Calu3 (cell line): Measurements from ENCODE around the gene RUBCN. TPM values are rescaled to one million over a fixed set of nuclear protein-coding genes. Genes with fewer than 3 reads are reported as not detected.
"Not testable (repeated sequence)": the region's sequence is repeated elsewhere in the genome, so short reads cannot be mapped to it uniquely, and the experiment has no call there.

Experiments used
- BruUV-seq: library from RNA; stranded (reverse); fragments of 400-500 nt; replicated peaks from 2 replicates; lab custom pipeline; 2021; lab: Mats Ljungman, UMichigan
- CTCF ChIA-PET: fragments of 300-600 bp; sonication (Branson Sonifier 250); formaldehyde crosslinking; loops from one replicate; lab custom pipeline; 2022; ENCODE audit warnings: antibody characterized with exemption; lab: Charles Lee
- DNase-seq: peaks from one replicate; pipeline ENCODE4 v3.0.0; 2022
- H3K27ac Mint-ChIP-seq: one replicate; pipeline ENCODE4 v1.8.0; 2022; ENCODE audit warnings: mixed read lengths; ENCODE audit not compliant: unreplicated experiment
- H3K27me3 Mint-ChIP-seq: one replicate; pipeline ENCODE4 v1.8.0; 2022; ENCODE audit warnings: mixed read lengths; ENCODE audit not compliant: unreplicated experiment
- H3K36me3 Mint-ChIP-seq: one replicate; pipeline ENCODE4 v1.8.0; 2022; ENCODE audit warnings: mild to moderate bottlenecking, moderate library complexity, mixed read lengths; ENCODE audit not compliant: insufficient read depth, unreplicated experiment
- H3K4me1 Mint-ChIP-seq: one replicate; pipeline ENCODE4 v1.8.0; 2022; ENCODE audit warnings: mild to moderate bottlenecking, low read depth, mixed read lengths; ENCODE audit not compliant: unreplicated experiment
- H3K4me3 Mint-ChIP-seq: one replicate; pipeline ENCODE4 v1.8.0; 2022; ENCODE audit warnings: mild to moderate bottlenecking, low read depth, moderate library complexity, mixed read lengths; ENCODE audit not compliant: unreplicated experiment
- H3K9me3 Mint-ChIP-seq: one replicate; pipeline ENCODE4 v1.8.0; 2022; ENCODE audit warnings: low read depth, mixed read lengths; ENCODE audit not compliant: unreplicated experiment
- intact Hi-C: fragments of 100-400 bp; cut with micrococcal nuclease; formaldehyde crosslinking; loops from one replicate; pipeline ENCODE4 v1.10.0; 2022; ENCODE audit not compliant: unreplicated experiment
- total RNA-seq: library from RNA; stranded (reverse); gene quantifications from 2 replicates; pipeline ENCODE4 v1.2.3, GENCODE V29; 2022
- TF ChIP-seq, protein P1 (sequence below): fragments of 200-600 bp; IDR thresholded peaks from one replicate; pipeline ENCODE4 v1.8.0; 2022; ENCODE audit warnings: antibody characterized with exemption; ENCODE audit not compliant: unreplicated experiment

Gene RUBCN
- total RNA-seq, 1 experiment from 2014 or later, result 22.9 TPM

DNA sequence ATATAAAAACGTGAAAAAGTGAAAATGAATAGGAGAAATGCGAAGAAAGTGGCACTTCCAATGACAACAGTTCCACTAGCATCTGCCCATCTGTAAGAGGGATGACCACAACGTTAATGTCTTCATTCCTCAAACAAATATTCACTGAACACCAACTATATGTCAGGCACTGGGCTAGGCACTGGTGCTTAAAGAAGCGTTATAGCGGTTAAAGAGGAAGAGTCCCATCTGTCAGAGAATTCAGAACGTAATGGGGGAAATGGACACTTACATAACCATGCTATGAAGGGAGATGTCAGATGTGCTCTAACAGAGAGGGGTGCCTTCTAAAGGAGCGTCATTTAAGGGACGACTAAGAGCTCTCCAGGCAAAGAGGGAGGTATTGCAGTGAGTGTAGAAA is 8.2 kb downstream of the RUBCN start:
- H3K9me3 Mint-ChIP-seq, result no peaks in the 10 kb centered on the region
- TF ChIP-seq, protein P1, sequence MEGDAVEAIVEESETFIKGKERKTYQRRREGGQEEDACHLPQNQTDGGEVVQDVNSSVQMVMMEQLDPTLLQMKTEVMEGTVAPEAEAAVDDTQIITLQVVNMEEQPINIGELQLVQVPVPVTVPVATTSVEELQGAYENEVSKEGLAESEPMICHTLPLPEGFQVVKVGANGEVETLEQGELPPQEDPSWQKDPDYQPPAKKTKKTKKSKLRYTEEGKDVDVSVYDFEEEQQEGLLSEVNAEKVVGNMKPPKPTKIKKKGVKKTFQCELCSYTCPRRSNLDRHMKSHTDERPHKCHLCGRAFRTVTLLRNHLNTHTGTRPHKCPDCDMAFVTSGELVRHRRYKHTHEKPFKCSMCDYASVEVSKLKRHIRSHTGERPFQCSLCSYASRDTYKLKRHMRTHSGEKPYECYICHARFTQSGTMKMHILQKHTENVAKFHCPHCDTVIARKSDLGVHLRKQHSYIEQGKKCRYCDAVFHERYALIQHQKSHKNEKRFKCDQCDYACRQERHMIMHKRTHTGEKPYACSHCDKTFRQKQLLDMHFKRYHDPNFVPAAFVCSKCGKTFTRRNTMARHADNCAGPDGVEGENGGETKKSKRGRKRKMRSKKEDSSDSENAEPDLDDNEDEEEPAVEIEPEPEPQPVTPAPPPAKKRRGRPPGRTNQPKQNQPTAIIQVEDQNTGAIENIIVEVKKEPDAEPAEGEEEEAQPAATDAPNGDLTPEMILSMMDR, result no peak
- no peak overlapping the region for H3K27ac Mint-ChIP-seq
- intact Hi-C loops, result no loop called here
- H3K4me3 Mint-ChIP-seq, result no peak overlapping the region
- H3K36me3 Mint-ChIP-seq, result peaks cover 6% of the 10 kb centered on the region
- BruUV-seq, result no TSS peak
- DNase-seq, result no peak
- H3K4me1 Mint-ChIP-seq, result no peaks in the 10 kb centered on the region
- CTCF ChIA-PET, result interaction anchor here (0.5 kb wide), 1 partner anchor 1111 kb away, joined by 5 read pairs; no protein-coding TSS in a partner anchor
- H3K27me3 Mint-ChIP-seq, result no peaks in the 10 kb centered on the region

DNA sequence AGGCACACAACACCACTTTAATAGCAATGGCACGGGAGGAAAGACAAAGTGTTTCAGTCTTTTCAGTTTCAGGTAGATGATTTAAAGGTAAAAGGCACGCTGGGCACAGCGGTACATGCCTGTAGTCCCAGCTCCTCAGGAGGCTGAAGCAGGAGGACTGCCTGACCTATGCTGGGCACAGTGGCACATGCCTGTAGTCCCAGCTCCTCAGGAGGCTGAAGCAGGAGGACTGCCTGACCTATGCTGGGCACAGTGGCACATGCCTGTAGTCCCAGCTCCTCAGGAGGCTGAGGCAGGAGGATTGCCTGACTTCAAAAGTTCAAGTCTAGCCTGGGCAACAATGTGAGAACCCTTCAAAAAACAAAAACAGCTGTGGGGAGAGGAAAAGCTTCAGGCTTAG is 8.8 kb downstream of the RUBCN start:
- H3K9me3 Mint-ChIP-seq, H3K36me3 Mint-ChIP-seq, H3K27ac Mint-ChIP-seq, H3K4me1 Mint-ChIP-seq, H3K4me3 Mint-ChIP-seq, CTCF ChIA-PET, intact Hi-C loops, BruUV-seq, DNase-seq, H3K27me3 Mint-ChIP-seq: not testable (repeated sequence)

DNA sequence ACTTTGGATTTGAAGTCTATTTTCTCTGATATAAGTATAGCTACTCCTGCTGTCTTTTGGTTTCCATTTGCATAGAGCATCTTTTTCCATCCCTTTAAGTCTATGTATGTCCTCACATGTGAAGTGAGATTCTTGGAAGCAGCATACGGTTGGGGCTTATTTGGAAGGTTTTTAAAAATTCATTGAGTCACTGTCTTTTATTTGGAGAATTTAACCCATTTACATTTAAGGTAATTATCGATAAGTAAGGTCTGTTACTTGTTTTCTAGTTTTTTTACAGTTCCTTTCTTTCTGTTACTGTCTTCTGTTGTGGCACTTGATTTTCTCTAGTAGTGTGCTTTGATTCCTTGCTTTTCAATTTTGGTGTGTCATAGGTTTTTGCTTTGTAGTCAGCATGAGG is 14.0 kb downstream of the RUBCN start:
- BruUV-seq, result no TSS peak
- peaks cover 26% of the 10 kb centered on the region for H3K4me1 Mint-ChIP-seq

DNA sequence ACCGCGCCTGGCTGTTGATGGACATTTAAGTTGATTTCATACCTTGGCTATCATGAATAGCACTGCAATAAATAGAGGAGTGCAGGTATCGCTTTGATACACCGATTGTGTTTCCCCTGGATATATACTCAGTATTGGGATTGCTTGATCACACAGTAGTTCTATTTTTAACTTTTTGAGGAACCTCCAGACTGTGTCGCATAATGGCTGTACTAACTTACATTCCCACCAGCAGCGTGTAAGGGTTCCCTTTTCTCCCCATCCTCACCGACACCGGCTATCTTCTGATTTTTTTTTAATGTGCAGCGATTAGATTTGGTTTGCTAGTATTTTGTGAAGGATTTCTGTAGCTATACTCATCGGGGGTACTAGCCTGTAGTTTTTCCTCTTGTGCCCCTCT is 16.0 kb downstream of the RUBCN start:
- intact Hi-C loops, result no loop called here
- Mint-ChIP-seq H3K4me3 (no peak overlapping the region), H3K27me3 (no peaks in the 10 kb centered on the region), H3K9me3 (no peaks in the 10 kb centered on the region), H3K36me3 (peaks cover 5% of the 10 kb centered on the region), H3K27ac (no peak overlapping the region), H3K4me1 (peaks cover 28% of the 10 kb centered on the region)
- TF ChIP-seq, protein P1, result no peak
- CTCF ChIA-PET, result no interaction called here
- no peak for DNase-seq
- no TSS peak for BruUV-seq

More for the DNA sequence above, 14.0 kb downstream of the RUBCN start:
- no peak overlapping the region for H3K27ac Mint-ChIP-seq
- peaks cover 5% of the 10 kb centered on the region for H3K36me3 Mint-ChIP-seq
- no peaks in the 10 kb centered on the region for H3K9me3 Mint-ChIP-seq
- no peak overlapping the region for H3K4me3 Mint-ChIP-seq
- CTCF ChIA-PET, result no interaction called here
- TF ChIP-seq, protein P1, result no peak
- no peaks in the 10 kb centered on the region for H3K27me3 Mint-ChIP-seq
- intact Hi-C loops, result no loop called here
- no peak for DNase-seq

DNA sequence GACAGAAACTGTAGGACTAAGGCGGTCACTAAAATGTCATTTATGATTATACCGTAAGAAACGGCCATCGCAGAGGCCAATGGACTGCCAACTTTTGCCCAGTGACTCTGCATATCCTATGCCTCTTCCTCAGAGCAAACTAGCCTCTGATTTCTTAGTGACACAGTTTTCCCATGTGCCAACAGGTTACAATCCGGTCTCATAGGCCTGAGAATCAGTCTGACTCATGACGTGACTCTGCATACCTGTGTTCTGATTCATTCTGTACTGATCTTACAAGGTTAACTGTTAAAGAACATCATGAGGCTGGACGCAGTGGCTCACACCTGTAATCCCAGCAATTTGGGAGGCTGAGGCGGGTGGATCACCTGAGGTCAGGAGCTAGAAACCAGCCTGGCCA is 17.8 kb downstream of the RUBCN start:
- Mint-ChIP-seq H3K4me1 (peaks cover 28% of the 10 kb centered on the region), H3K27me3 (no peaks in the 10 kb centered on the region), H3K27ac (peak overlapping the region; percentile 42), H3K4me3 (no peak overlapping the region), H3K9me3 (no peaks in the 10 kb centered on the region), H3K36me3 (peaks cover 5% of the 10 kb centered on the region)
- CTCF ChIA-PET, result interaction anchor here (0.6 kb wide), 1 partner anchor 36 kb away, joined by 8 read pairs; no protein-coding TSS in a partner anchor
- peak; percentile 69 for DNase-seq
- BruUV-seq, result no TSS peak
- intact Hi-C loops, result no loop called here
- TF ChIP-seq, protein P1, result no peak
